ENCODE measurements around the gene CCDC150.
"Not testable (repeated sequence)": the region's sequence is repeated elsewhere in the genome, so short reads cannot be mapped to it uniquely, and the experiment has no call there.

Gene CCDC150

DNA sequence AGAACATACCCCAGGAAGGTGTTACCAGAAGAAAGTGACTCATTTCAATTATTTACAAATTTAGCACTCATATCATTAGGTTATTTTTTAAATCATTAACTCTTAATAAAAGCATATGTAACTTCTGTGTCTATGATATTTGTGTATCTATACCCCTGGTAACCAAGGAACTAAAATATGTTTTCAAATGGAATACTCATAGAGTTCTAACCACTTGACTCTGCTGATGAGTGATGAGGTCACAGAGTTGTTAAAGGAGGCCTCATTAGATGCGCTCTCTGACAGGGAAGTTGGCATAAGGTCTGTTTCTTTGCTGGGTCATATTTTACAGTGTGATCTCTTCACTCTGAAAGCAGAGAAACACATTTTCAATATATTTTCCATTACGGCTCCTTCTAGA, 73.4 kb downstream of the CCDC150 start:
- Mint-ChIP-seq H3K9me3 (peaks cover 7% of the 10 kb centered on the region), H3K27me3 (ENCODE audit: low read depth) (no peaks in the 10 kb centered on the region), H3K27ac (no peak overlapping the region), H3K36me3 (ENCODE audit: low read depth) (peaks cover 5% of the 10 kb centered on the region), H3K4me1 (ENCODE audit: low read depth) (no peaks in the 10 kb centered on the region), H3K4me3 (no peak overlapping the region)

DNA sequence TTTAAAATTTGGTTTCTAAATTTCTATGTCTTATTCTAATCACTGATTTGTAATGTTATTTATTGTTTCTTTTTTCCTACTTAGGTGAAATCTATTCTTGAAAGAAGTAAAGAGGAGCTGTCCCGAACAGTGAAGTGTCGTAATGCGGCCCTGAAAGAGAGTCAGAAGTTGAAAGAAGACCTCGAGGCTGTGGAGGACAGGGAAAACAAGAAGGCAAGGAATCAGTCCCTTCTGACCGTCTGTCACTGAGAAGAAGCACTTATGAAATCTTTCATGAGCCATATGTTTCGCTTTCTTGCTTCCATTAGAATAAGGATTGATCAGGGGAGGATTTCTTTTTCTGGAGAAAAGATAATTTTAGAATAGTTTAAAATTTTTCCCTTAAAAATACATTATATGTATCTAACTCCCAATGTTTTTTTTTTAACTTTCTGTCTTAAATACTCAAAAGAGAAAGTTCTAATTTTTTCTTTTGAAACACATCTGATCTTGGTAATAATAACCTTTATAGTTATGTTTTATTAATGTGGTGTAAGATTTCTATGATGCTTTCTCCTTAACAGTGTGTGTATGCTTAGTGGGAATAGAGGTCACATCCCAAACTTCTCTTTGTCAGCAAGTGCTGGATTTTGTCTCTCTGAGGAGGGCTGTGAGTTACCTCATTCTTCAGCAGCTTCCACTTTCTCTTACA, 79.0 kb downstream of the CCDC150 start:
- H3K4me1 Mint-ChIP-seq (ENCODE audit: low read depth), result peaks cover 10% of the 10 kb centered on the region
- no peaks in the 10 kb centered on the region for H3K27me3 Mint-ChIP-seq (ENCODE audit: low read depth)
- H3K36me3 Mint-ChIP-seq (ENCODE audit: low read depth), result peaks cover 12% of the 10 kb centered on the region
- no peak overlapping the region for H3K4me3 Mint-ChIP-seq
- no peak overlapping the region for H3K27ac Mint-ChIP-seq
- no peaks in the 10 kb centered on the region for H3K9me3 Mint-ChIP-seq

DNA sequence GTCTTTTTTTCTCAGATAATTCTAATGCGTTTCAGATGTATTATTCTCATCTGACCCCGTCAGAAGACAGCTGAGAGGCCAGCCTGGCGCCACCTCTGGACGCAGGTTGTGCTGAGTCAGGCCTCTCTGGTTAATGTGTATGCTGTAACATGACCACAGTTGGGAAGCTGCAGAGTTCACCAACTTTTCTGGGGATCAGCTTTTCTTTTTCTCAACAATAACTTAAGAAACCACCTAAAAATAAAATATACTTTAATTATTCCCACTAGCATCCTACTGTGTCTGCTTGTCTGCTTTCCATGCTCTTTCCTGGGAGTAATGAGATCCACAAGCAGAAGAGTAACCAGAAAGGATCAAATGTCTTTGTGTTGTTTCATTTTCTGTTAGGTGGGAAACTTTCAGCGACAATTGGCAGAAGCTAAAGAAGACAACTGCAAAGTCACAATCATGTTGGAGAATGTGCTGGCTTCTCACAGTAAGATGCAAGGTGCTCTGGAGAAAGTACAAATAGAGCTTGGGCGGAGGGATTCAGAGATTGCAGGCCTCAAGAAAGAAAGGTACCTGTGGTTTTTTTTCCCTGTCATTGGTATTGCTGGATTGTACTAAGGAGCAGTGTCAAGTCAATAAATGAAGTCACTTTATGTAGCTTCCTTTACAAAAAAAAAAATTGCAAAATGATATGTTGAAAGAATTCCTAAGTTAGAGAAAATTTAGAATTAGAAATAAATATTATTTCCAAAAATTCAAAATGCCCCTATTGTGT, 79.8 kb downstream of the CCDC150 start:
- H3K9me3 Mint-ChIP-seq, result no peaks in the 10 kb centered on the region
- peaks cover 12% of the 10 kb centered on the region for H3K4me1 Mint-ChIP-seq (ENCODE audit: low read depth)
- no peaks in the 10 kb centered on the region for H3K27me3 Mint-ChIP-seq (ENCODE audit: low read depth)
- peaks cover 18% of the 10 kb centered on the region for H3K36me3 Mint-ChIP-seq (ENCODE audit: low read depth)
- no peak overlapping the region for H3K27ac Mint-ChIP-seq
- no peak overlapping the region for H3K4me3 Mint-ChIP-seq

DNA sequence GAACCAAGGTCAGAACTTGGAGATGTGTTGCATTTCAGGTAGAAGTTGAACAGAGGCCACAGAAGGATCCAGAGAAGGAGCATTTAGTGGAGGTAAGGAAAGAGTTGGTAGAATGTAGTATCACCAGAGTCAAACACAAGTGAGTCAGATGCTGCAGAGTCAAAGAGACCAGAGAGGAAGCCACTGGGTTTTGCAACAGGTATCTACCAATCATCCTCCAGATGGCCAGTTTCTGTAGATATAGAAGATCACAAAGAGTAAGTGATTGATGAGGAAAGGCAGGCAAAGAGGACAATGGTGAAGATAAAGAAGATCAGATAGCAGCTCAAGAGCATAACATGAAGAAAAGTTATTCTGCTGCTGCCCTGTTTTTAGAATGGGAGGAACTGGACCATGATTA, 84.1 kb downstream of the CCDC150 start:
- H3K27me3 Mint-ChIP-seq (ENCODE audit: low read depth), result no peaks in the 10 kb centered on the region
- H3K36me3 Mint-ChIP-seq (ENCODE audit: low read depth), result peaks cover 31% of the 10 kb centered on the region
- H3K9me3 Mint-ChIP-seq, result no peaks in the 10 kb centered on the region
- peaks cover 28% of the 10 kb centered on the region for H3K4me1 Mint-ChIP-seq (ENCODE audit: low read depth)
- H3K4me3 Mint-ChIP-seq, result no peak overlapping the region
- H3K27ac Mint-ChIP-seq, result no peak overlapping the region

DNA sequence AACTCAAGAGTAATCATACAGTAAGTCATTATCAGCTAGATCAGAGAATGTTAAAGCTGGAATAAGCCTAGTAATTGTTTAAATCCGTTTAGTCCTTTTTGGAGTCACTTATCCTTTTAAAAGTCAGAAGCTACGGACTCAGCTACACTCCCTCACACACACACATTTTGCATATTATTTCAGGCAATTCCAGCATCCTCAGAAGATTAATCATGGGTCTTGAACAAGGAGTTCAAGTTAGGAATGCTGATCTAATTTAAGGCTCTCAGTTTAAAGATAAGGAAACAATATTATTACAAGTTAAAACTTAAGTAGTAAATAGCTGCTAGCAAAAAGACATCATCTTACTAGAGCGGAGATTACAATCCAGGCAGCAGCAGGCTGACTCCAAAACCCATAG, 85.7 kb downstream of the CCDC150 start:
- H3K4me3 Mint-ChIP-seq, result no peak overlapping the region

DNA sequence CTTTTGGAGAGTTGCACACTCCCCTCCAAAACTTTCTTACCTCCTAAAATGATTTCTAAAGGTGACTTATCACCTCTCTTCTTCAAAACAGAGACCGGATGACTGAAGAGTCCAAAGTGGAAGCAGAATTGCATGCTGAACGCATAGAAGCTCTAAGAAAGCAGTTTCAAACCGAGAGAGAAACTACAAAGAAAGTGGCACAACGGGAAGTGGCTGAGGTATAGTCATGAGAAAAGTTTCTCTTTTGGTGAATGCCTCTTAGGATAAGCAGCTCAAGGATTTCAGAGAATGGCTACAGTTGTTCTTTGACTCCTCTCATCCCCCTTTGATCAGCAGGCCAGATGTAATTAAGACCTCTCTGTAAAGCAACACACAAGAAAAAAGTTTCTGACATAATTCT, 86.4 kb downstream of the CCDC150 start:
- H3K36me3 Mint-ChIP-seq (ENCODE audit: low read depth), result peaks cover 34% of the 10 kb centered on the region
- H3K27me3 Mint-ChIP-seq (ENCODE audit: low read depth), result no peaks in the 10 kb centered on the region
- H3K9me3 Mint-ChIP-seq, result no peaks in the 10 kb centered on the region
- peaks cover 25% of the 10 kb centered on the region for H3K4me1 Mint-ChIP-seq (ENCODE audit: low read depth)
- H3K4me3 Mint-ChIP-seq, result no peak overlapping the region
- H3K27ac Mint-ChIP-seq, result peak overlapping the region; percentile 38

More for the DNA sequence above, 85.7 kb downstream of the CCDC150 start:
- Mint-ChIP-seq H3K36me3 (ENCODE audit: low read depth) (peaks cover 31% of the 10 kb centered on the region), H3K27ac (no peak overlapping the region), H3K9me3 (no peaks in the 10 kb centered on the region), H3K27me3 (ENCODE audit: low read depth) (no peaks in the 10 kb centered on the region), H3K4me1 (ENCODE audit: low read depth) (peaks cover 27% of the 10 kb centered on the region)

DNA sequence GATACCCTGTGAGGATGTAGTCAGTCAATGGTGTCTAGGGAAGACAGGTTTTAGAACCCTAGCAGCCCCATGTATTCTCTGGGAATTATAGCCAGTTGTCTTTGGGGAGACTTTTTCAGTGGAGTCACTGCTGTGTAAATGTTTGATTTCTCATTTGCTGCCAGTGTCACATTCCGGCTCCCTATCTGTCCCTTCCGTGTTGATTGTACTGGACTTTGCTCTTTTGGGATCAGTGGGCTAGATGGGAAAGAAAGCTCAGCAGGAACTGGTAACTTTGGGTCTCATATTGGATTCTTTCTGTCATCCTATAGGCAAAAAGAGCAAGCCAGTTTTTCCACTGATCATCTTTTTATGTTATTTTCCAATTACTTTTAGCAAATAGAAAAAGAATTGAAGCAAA, 89.9 kb downstream of the CCDC150 start:
- H3K27ac Mint-ChIP-seq, result no peak overlapping the region
- peaks cover 8% of the 10 kb centered on the region for H3K9me3 Mint-ChIP-seq
- no peak overlapping the region for H3K4me3 Mint-ChIP-seq

DNA sequence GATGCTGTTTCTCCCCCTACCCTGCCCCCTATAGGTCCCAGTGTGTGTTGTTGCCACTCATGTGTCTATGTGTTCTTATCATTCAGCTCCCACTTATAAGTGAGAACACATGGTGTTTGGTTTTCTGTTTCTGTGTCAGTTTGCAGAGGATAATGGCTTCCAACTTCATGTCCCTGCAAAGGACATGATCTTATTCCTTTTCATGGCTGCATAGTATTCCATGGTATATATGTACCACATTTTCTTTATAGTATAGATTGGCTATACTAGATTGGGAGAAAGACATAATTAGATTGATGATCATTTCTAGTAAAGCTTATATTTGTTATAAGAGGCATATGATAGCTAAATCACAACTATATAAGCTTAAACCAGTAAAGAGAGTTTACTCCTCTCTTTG, 97.1 kb downstream of the CCDC150 start:
- H3K4me1 Mint-ChIP-seq (ENCODE audit: low read depth); H3K27ac Mint-ChIP-seq; H3K27me3 Mint-ChIP-seq (ENCODE audit: low read depth); H3K4me3 Mint-ChIP-seq: not testable (repeated sequence)
- Mint-ChIP-seq H3K9me3 (peaks cover 69% of the 10 kb centered on the region), H3K36me3 (ENCODE audit: low read depth) (peaks cover 63% of the 10 kb centered on the region)

More for the DNA sequence above, 89.9 kb downstream of the CCDC150 start:
- Mint-ChIP-seq H3K4me1 (ENCODE audit: low read depth) (peaks cover 16% of the 10 kb centered on the region), H3K27me3 (ENCODE audit: low read depth) (no peaks in the 10 kb centered on the region), H3K36me3 (ENCODE audit: low read depth) (peaks cover 48% of the 10 kb centered on the region)

DNA sequence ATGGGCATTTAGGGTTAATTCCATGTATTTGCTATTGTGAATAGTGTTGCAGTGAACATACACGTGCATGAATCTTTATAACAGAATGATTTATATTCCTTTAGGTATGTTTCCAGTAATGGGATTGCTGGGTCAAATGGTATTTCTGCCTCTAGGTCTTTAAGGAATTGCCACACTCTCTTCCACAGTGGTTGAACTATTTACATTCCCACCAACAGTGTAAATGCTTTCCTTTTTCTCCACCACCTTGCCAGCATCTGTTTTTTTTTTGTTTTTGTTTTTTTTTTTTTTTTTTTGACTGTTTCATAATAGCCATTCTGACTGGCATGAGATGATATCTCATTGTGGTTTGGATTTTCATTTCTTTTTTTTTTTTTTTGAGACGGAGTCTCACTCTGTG, 97.5 kb downstream of the CCDC150 start:
- Mint-ChIP-seq H3K9me3 (peaks cover 69% of the 10 kb centered on the region), H3K4me1 (ENCODE audit: low read depth) (no peaks in the 10 kb centered on the region), H3K4me3 (no peak overlapping the region), H3K27ac (no peak overlapping the region), H3K27me3 (ENCODE audit: low read depth) (no peaks in the 10 kb centered on the region), H3K36me3 (ENCODE audit: low read depth) (peaks cover 60% of the 10 kb centered on the region)

DNA sequence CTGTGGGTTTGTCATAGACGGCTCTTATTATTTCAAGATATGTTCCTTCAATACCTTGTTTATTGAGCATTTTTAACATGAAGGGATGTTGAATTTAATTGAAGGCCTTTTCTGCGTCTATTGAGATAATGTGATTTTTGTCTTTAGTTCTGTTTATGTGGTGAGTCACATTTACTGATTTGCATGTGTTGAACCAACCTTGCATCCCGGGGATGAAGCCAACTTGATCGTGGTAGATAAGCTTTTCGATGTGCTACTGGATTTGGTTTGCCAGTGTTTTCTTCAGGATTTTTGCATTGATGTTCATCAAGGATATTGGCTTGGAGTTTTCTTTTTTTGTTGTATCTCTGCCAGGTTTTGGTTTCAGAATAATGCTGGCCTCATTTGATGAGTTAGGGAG, 99.5 kb downstream of the CCDC150 start:
- no peak overlapping the region for H3K4me3 Mint-ChIP-seq
- peaks cover 47% of the 10 kb centered on the region for H3K36me3 Mint-ChIP-seq (ENCODE audit: low read depth)
- H3K27ac Mint-ChIP-seq, result no peak overlapping the region
- H3K27me3 Mint-ChIP-seq (ENCODE audit: low read depth), result no peaks in the 10 kb centered on the region
- H3K4me1 Mint-ChIP-seq (ENCODE audit: low read depth), result no peaks in the 10 kb centered on the region
- peaks cover 64% of the 10 kb centered on the region for H3K9me3 Mint-ChIP-seq

DNA sequence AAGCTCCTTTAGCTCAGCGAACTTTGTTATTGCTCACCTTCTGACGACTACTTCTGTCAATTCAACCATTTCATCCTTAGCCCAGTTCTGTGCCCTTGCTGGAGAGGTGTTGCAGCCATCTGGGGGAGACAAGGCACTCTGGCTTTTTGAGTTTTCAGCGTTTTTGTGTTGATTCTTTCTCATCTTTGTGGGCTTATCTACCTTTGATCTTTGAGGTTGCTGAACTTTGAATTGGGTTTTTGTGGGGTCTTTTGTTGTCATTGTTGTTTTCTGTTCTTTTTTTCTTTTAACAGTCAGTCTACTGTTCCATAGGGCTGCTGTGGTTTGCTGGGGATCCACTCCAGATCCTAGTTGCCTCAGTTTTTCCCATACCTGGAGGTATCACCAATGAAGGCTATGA, 102.7 kb downstream of the CCDC150 start:
- Mint-ChIP-seq H3K9me3 (peaks cover 33% of the 10 kb centered on the region), H3K4me3 (no peak overlapping the region), H3K4me1 (ENCODE audit: low read depth) (no peaks in the 10 kb centered on the region), H3K36me3 (ENCODE audit: low read depth) (peaks cover 32% of the 10 kb centered on the region), H3K27ac (no peak overlapping the region), H3K27me3 (ENCODE audit: low read depth) (no peaks in the 10 kb centered on the region)

DNA sequence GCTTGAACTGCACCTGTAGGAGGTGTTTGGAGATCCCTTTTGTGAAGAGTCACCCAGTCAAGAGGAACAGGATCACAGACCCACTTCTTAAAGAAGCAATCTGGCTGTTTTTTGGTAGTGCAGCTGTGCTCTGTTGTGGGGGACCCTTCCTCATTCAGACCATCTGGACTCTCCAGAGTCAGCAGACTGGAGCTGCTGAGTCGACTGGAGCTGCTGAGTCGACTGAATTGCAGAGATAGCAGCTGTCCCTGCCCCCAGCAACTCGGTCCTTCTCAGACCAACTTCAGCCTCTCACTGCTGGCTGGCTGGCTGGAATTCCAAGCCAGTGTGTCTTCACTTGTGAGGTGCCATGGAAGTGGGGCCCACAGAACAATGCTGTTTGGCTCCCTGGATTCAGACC, 103.2 kb downstream of the CCDC150 start:
- Mint-ChIP-seq H3K27me3 (ENCODE audit: low read depth) (no peaks in the 10 kb centered on the region), H3K36me3 (ENCODE audit: low read depth) (peaks cover 32% of the 10 kb centered on the region), H3K4me3 (no peak overlapping the region), H3K27ac (no peak overlapping the region), H3K9me3 (peaks cover 32% of the 10 kb centered on the region), H3K4me1 (ENCODE audit: low read depth) (no peaks in the 10 kb centered on the region)

DNA sequence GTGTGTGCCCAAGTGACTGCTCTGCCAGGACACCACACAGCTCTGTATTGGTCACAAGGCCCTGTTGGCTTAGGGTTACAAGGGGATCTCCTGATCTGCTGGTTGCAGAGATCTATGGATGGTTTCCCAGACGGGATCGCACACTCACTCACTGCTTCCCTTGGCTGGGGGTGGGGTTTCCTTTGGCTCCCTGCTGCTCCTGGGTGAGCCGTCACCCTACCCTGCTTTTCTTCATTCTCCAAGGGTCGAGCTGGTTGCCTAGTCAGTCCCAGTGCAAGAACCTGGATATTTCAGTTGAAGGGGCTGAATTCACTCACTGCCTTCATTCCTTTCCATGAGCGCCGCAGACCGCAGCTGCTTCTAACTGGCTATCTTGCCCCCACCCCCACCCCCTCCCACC, 103.7 kb downstream of the CCDC150 start:
- Mint-ChIP-seq H3K4me1 (ENCODE audit: low read depth) (peaks cover 1% of the 10 kb centered on the region), H3K27me3 (ENCODE audit: low read depth) (no peaks in the 10 kb centered on the region), H3K4me3 (no peak overlapping the region), H3K36me3 (ENCODE audit: low read depth) (peaks cover 27% of the 10 kb centered on the region), H3K9me3 (peaks cover 27% of the 10 kb centered on the region), H3K27ac (no peak overlapping the region)

DNA sequence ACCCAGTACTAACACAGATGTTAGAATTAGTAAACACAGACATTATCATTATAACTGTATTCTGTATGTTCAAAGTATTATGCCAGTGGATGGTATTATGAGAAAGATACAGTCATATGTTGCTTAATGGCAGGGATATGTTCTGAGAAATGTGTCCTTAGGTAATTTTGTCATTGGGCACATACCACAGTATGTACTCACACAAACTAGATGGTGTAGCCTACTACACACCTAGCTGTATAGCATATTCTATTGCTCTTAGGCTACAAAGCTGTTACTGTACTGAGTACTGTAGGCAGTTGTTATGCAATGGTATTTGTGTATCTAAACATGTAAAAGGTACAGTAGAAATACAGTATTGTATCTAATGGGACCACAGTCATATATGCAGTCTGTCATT, 106.2 kb downstream of the CCDC150 start:
- Mint-ChIP-seq H3K27ac (no peak overlapping the region), H3K27me3 (ENCODE audit: low read depth) (no peaks in the 10 kb centered on the region), H3K36me3 (ENCODE audit: low read depth) (peaks cover 15% of the 10 kb centered on the region), H3K4me1 (ENCODE audit: low read depth) (peaks cover 10% of the 10 kb centered on the region), H3K4me3 (no peak overlapping the region), H3K9me3 (peaks cover 2% of the 10 kb centered on the region)

DNA sequence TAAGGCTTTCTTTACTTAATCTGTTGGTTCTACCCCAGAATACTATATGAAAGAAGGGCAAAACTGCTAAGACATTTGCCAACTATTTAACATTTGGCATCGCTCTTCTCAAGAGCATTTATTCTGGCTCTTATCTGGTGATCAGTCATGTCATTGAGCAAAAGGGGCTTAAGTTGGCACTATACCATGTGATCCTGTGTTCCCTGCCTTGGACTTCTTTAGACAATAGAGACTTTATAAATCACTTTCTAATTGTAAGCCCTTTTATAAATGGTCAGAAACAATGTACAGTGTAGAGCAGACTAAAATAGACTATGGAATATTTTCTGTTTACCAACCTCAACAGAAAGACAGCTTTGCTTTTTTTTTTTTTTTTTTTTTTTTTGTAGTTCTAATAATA, 107.9 kb downstream of the CCDC150 start:
- Mint-ChIP-seq H3K4me3 (no peak overlapping the region), H3K27me3 (ENCODE audit: low read depth) (no peaks in the 10 kb centered on the region), H3K4me1 (ENCODE audit: low read depth) (peaks cover 17% of the 10 kb centered on the region), H3K27ac (no peak overlapping the region), H3K36me3 (ENCODE audit: low read depth) (peaks cover 10% of the 10 kb centered on the region), H3K9me3 (no peaks in the 10 kb centered on the region)

Measured in T-helper 1 cell treated with Interleukin-12 subunit alpha and Interleukin-12 subunit beta and Interleukin-4 antibody, amounts not matched to agents 30 μg/mL and 1 μg/mL, for 36 hours (primary cell).